Heart left ventricle (tissue), 16 donors: ENCODE results near the gene CLEC4A. TPM values are rescaled to one million over a fixed set of nuclear protein-coding genes. Genes with fewer than 3 reads are reported as not detected.
A peak's percentile ranks its signal among the peaks of the same experiment; 100 is the strongest.

Experiments used
- ATAC-seq, 4 donors: fragments of 200-7000 bp; cut with Tn5 transposase; one replicate each; pipeline ENCODE4 v1.9.1; 2020 to 2022; ENCODE audit warnings: moderate library complexity in 4 of 4, mild to moderate bottlenecking in 3 of 4, moderate number of reproducible peaks in 1 of 4
- DNase-seq, 5 donors: peaks; one replicate each; pipeline ENCODE4 v3.0.0-alpha.2; 2020
- H3K27ac ChIP-seq, 12 donors: fragments of 200-600 bp; sonication (generic) in 4 of 12; one replicate each; pipeline versions ENCODE4 v1.5.0 to v1.8.0; 2016 to 2022; ENCODE audit warnings: mild to moderate bottlenecking in 2 of 12
- H3K27me3 ChIP-seq, 9 donors: fragments of 200-600 bp; sonication (generic) in 2 of 9; one replicate each; pipeline versions ENCODE4 v1.5.1 to v1.8.0; 2016 to 2022; ENCODE audit warnings: mild to moderate bottlenecking in 3 of 9
- H3K36me3 ChIP-seq, 9 donors: fragments of 200-600 bp; sonication (generic) in 2 of 9; one replicate each; pipeline versions ENCODE4 v1.5.0 to v1.8.0; 2018 to 2022; ENCODE audit warnings: mild to moderate bottlenecking in 2 of 9
- H3K4me1 ChIP-seq, 12 donors: fragments of 200-600 bp; sonication (generic) in 4 of 12; one replicate each; pipeline versions ENCODE4 v1.5.0 to v1.8.0; 2016 to 2022; ENCODE audit warnings: mild to moderate bottlenecking in 3 of 12
- H3K4me3 ChIP-seq, 12 donors: fragments of 200-600 bp; sonication (generic) in 4 of 12; one replicate each; pipeline versions ENCODE4 v1.5.0 to v1.8.0; 2017 to 2022; ENCODE audit warnings: mild to moderate bottlenecking in 9 of 12, moderate library complexity in 4 of 12
- H3K9me3 ChIP-seq, 12 donors: fragments of 200-600 bp; sonication (generic) in 4 of 12; one replicate each; pipeline versions ENCODE4 v1.5.0 to v1.8.0; 2016 to 2022; ENCODE audit warnings: mild to moderate bottlenecking in 1 of 12
- POLR2A ChIP-seq, 2 donors: fragments of 450-650 bp; IDR thresholded peaks; one replicate each; pipeline ENCODE4 v1.6.1; 2017; ENCODE audit warnings: antibody characterized with exemption in 2 of 2, mild to moderate bottlenecking in 2 of 2, moderate library complexity in 2 of 2
- WGBS, 4 donors: extraction: QIAGEN DNeasy Blood & Tissue Kit in 2 of 4; methylation state at CpG; one replicate each; pipeline versions ENCODE4 v1.1.5 to v1.1.7; 2013 to 2018; 5-methylcytosine and 5-hydroxymethylcytosine counted together
- intact Hi-C, 10 donors: fragments of 100-400 bp; cut with DNase I; formaldehyde crosslinking; loops; one replicate each; pipeline versions ENCODE4 v1.11.1 to v1.14.2; 2022
- polyA plus RNA-seq, 2 donors: library from polyadenylated mRNA; stranded (reverse); fragments of 200-250 nt; gene quantifications; one replicate each; pipeline ENCODE4 v1.2.3, GENCODE V29; 2013
- total RNA-seq, 9 donors: library from RNA; depleted of rRNA in 2 of 9; stranded (reverse); fragments of >200 nt in 2 of 9; fragmentation: NEBNext Ultra II Directional in 3 of 9; extraction: Animal tissue kit (Norgen Biotek cat#: 25700) in 3 of 9; gene quantifications; one replicate each; pipeline versions ENCODE4 v1.1.0 to v1.2.4, GENCODE V29; 2016 to 2023
- TF ChIP-seq, protein P1 (sequence below), 12 donors: fragments of 200-600 bp; sonication (generic) in 4 of 12; IDR thresholded peaks; one replicate each; pipeline versions ENCODE4 v1.5.0 to v1.8.0; 2018 to 2022; ENCODE audit warnings: antibody characterized with exemption in 12 of 12, mild to moderate bottlenecking in 5 of 12
- donor health status: ischemic (EF 13 %, LVEDD 7.1; RV severe dilation, severe dysfunction).
- donor health status: healthy with polysubstance abuse.
- donor health status: DM: no; HTN: yes; CAD: no.
- donor health status: DM: no; HTN: no; CAD: no.
- donor health status: ischemic (EF 25% LVEDD 6.9; RV normal size, moderate dysfunction).
- donor health status: ischemic (EF 25% LVEDD 5.7; RV mildly dilated, moderate dysfunction).
- donor health status: healthy.
- donor health status: DM: yes; HTN: yes; CAD: no.
- donor health status: ischemic (EF 35%, LVEDD 5.7; RV mildly dilated, moderate dysfunction).
- donor health status: nonischemic (EF 11% LVEDD 7.7; RV severe dilation, severe dysfunction).
- donor health status: DM: yes; HTN: yes; CAD: no.
- donor health status: PGD.
- donor health status: ischemic (EF 29% LVEDD 5.4; RV normal size, mild dysfunction).
- donor health status: nonischemic (EF 23%, LVEDD 6.1; RV moderate dilation, normal function).

The CLEC4A gene
- total and polyA plus RNA-seq, 11 donors: 0.37 to 7.5 (median 0.58) TPM; not detected in 4

GRCh38 chr12:8143261-8143660 lies 19.8 kb downstream of the CLEC4A start:
- no peak overlapping the region for H3K4me3 ChIP-seq
- no peak for ATAC-seq
- TF ChIP-seq, protein P1, sequence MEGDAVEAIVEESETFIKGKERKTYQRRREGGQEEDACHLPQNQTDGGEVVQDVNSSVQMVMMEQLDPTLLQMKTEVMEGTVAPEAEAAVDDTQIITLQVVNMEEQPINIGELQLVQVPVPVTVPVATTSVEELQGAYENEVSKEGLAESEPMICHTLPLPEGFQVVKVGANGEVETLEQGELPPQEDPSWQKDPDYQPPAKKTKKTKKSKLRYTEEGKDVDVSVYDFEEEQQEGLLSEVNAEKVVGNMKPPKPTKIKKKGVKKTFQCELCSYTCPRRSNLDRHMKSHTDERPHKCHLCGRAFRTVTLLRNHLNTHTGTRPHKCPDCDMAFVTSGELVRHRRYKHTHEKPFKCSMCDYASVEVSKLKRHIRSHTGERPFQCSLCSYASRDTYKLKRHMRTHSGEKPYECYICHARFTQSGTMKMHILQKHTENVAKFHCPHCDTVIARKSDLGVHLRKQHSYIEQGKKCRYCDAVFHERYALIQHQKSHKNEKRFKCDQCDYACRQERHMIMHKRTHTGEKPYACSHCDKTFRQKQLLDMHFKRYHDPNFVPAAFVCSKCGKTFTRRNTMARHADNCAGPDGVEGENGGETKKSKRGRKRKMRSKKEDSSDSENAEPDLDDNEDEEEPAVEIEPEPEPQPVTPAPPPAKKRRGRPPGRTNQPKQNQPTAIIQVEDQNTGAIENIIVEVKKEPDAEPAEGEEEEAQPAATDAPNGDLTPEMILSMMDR (IDR thresholded peaks at IDR 0.05): no peak
- H3K36me3 ChIP-seq: peaks cover 0 to 6% (median under 1%) of the 10 kb centered on the region in 9 donors
- H3K9me3 ChIP-seq: peaks cover 0 to 18% (median 6%) of the 10 kb centered on the region in 12 donors
- H3K4me1 ChIP-seq: peaks cover 0 to 7% (median 0%) of the 10 kb centered on the region in 12 donors
- peaks cover 0 to 3% (median 0%) of the 10 kb centered on the region in 9 donors for H3K27me3 ChIP-seq
- no peak overlapping the region for H3K27ac ChIP-seq
- intact Hi-C loops: no loop called here
- DNase-seq: no peak

DNA sequence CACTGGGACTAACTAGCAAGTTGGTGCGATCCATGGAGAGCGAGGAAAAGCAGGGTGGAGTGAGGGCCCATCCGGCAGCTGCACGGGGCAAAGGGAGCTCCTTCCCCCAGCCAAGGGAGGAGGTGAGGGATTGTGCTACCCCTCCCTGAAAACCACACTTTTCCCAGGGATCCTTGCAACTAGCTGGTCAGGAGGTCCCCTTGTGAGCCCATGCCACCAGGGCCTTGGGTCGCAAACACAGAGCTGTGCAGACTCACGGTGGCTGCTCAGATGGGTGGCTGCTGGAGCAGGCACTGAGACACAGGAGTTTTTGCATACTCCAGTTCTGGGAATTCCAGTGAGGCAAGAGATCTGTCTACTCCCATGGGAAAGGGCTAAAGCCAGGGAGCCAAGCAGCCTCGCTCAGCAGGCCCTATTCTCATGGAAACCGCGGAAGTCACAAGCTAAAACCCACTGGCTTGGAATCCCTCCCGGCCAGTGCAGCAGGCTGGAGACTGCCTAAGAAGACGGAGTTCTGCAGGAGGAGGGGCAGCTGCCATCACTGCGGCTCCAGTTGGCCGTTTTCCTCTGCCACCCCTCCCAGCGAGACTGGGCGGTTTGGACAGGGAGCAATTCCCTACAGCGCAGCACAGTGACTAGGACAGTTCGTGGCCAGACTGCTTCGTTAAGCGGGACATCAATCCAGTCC lies 22.5 kb downstream of the CLEC4A start:
- DNase-seq: peak; percentile 51 to 69 (median 63)
- TF ChIP-seq, protein P1 (IDR thresholded peaks at IDR 0.05): no peak
- no peak for TF ChIP-seq POLR2A (IDR thresholded peaks at IDR 0.05)
- peaks cover 0 to 3% (median 0%) of the 10 kb centered on the region in 9 donors for H3K27me3 ChIP-seq
- no peaks in the 10 kb centered on the region for H3K36me3 ChIP-seq
- H3K27ac ChIP-seq: peak overlapping the region in 7 of 12 donors; percentile 9 to 60 (median 29)
- peaks cover 0 to 19% (median 6%) of the 10 kb centered on the region in 12 donors for H3K9me3 ChIP-seq
- intact Hi-C loops: no loop called here
- H3K4me1 ChIP-seq: peaks cover 0 to 5% (median 0%) of the 10 kb centered on the region in 12 donors
- H3K4me3 ChIP-seq: peak overlapping the region in 6 of 12 donors; percentile 16 to 34 (median 22)
- peak; percentile 55 to 81 (median 79) for ATAC-seq
- 47 to 62% (median 56%) methylated on average over 17 to 19 of the region's 19 CpGs for WGBS, 4 donors

DNA sequence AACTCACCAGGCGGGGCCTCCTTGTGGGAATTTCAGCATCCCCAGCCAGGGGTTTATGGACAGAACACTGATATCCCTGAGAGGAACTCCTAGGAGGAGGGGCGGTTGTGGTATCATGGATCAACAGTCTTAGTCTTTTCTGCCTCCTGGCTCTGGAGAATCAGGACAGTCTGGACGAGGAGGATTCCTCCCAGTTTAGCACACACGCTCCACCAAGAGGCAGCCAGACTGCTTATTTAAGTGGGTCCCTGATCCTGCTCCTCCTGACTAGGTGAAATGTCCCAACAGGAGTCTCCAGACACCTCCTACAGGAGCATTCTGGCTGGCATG lies 23.0 kb downstream of the CLEC4A start:
- peak overlapping the region in 6 of 12 donors; percentile 16 to 34 (median 22) for H3K4me3 ChIP-seq

GRCh38 chr12:8154526-8154925 lies 31.1 kb downstream of the CLEC4A start:
- no peak for ATAC-seq
- no peak for TF ChIP-seq POLR2A (IDR thresholded peaks at IDR 0.05)
- TF ChIP-seq, protein P1 (IDR thresholded peaks at IDR 0.05): no peak

More for the DNA sequence above, 23.0 kb downstream of the CLEC4A start:
- H3K36me3 ChIP-seq: no peaks in the 10 kb centered on the region
- WGBS, 4 donors: 48 to 59% (median 56%) methylated on average over 2 to 4 of the region's 4 CpGs
- ATAC-seq: no peak
- TF ChIP-seq, protein P1 (IDR thresholded peaks at IDR 0.05): no peak
- no peak for TF ChIP-seq POLR2A (IDR thresholded peaks at IDR 0.05)
- DNase-seq: no peak
- H3K4me1 ChIP-seq: peaks cover 0 to 5% (median 0%) of the 10 kb centered on the region in 12 donors
- intact Hi-C loops: no loop called here
- peaks cover 0 to 14% (median 4%) of the 10 kb centered on the region in 12 donors for H3K9me3 ChIP-seq
- H3K27me3 ChIP-seq: peaks cover 0 to 3% (median 0%) of the 10 kb centered on the region in 9 donors
- H3K27ac ChIP-seq: peak overlapping the region in 7 of 12 donors; percentile 9 to 60 (median 29)

More at GRCh38 chr12:8154526-8154925, 31.1 kb downstream of the CLEC4A start:
- H3K4me3 ChIP-seq: no peak overlapping the region
- H3K36me3 ChIP-seq: no peaks in the 10 kb centered on the region
- H3K4me1 ChIP-seq: peaks cover 0 to 7% (median 0%) of the 10 kb centered on the region in 12 donors
- intact Hi-C loops: no loop called here
- H3K27ac ChIP-seq: no peak overlapping the region
- H3K9me3 ChIP-seq: peaks cover 0 to 3% (median 0%) of the 10 kb centered on the region in 12 donors
- peaks cover 0 to 6% (median 0%) of the 10 kb centered on the region in 9 donors for H3K27me3 ChIP-seq
- DNase-seq: no peak
